ENCODE data around the gene GPR83. TPM values are rescaled to one million over a fixed set of nuclear protein-coding genes. Genes with fewer than 3 reads are reported as not detected.

GPR83 gene
- polyA plus RNA-seq, 2 of the 4 experiments (the other 2 are of a cell fraction) = 0.06 to 0.09 TPM

DNA sequence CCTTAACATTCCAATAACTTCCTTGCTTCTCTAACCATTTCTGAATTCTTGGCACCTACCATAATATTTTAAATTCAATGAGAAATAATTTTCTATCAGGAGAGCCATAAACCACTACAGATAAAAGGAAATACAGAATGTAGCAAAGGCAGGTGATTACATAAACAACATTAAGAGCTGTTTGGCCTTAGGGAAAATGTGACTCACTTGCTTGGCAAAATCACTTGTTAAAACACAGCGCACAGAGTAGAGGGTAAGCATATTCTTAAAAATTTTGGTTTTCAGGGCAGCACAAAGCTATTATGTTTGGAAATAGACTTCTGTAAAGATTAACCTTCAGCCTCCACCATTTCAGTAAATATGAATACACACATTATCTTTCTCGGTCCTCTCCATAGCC is 70.4 kb downstream of the GPR83 start (continued):
- TF ChIP-seq, protein P1, sequence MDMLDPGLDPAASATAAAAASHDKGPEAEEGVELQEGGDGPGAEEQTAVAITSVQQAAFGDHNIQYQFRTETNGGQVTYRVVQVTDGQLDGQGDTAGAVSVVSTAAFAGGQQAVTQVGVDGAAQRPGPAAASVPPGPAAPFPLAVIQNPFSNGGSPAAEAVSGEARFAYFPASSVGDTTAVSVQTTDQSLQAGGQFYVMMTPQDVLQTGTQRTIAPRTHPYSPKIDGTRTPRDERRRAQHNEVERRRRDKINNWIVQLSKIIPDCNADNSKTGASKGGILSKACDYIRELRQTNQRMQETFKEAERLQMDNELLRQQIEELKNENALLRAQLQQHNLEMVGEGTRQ (IDR thresholded peaks at IDR 0.05) = no peak
- no peak for TF ChIP-seq EP300 (IDR thresholded peaks at IDR 0.05)
- no peak for TF ChIP-seq KDM5A (IDR thresholded peaks at IDR 0.05)
- TF ChIP-seq KDM1A (IDR thresholded peaks at IDR 0.05; ENCODE audit: low read depth) = no peak
- no peak for TF ChIP-seq RAD21 (conservative IDR thresholded peaks at IDR 0.05 in 1 of 2, IDR thresholded peaks at IDR 0.05 in 1 of 2)
- no peak for TF ChIP-seq NR3C1 (IDR thresholded peaks at IDR 0.05)

DNA sequence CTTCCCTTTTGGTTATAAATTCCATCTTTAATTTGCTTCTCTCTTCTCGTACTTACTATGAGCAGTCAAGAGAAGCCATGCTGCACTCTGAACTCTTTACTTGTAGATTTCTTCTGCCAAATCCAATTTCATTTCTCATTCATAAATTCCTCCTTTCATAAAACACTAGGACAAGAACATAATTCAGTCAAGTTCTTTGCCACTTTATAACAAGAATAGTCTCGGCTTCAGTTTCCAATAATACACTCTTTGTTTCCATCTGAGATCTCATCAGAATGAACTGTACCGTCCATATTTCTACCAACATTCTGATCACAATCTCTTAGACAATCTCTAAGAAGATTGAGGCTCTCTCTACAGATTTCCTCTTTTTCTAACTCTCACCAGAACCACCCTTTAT is 71.7 kb downstream of the GPR83 start:
- ChIA-PET CTCF (no interaction called here), POLR2A (no interaction called here)
- FAIRE-seq = no peak
- DNase-seq (ENCODE audit: low read depth in 1 of 2, low spot score in 1 of 2) = no peak
- TF ChIP-seq SREBF2 (IDR thresholded peaks at IDR 0.05) = no peak
- TF ChIP-seq POLR2A (IDR thresholded peaks at IDR 0.05; ENCODE audit: low read length) = no peak
- TF ChIP-seq FOXS1 (CRISPR knock-in tag; IDR thresholded peaks at IDR 0.05) = no peak
- TF ChIP-seq PHF8 (IDR thresholded peaks at IDR 0.05; ENCODE audit: borderline replicate concordance, low read depth) = no peak
- no peak for TF ChIP-seq RCOR1 (IDR thresholded peaks at IDR 0.05; ENCODE audit: low read depth, low read length)
- TF ChIP-seq, protein P2, sequence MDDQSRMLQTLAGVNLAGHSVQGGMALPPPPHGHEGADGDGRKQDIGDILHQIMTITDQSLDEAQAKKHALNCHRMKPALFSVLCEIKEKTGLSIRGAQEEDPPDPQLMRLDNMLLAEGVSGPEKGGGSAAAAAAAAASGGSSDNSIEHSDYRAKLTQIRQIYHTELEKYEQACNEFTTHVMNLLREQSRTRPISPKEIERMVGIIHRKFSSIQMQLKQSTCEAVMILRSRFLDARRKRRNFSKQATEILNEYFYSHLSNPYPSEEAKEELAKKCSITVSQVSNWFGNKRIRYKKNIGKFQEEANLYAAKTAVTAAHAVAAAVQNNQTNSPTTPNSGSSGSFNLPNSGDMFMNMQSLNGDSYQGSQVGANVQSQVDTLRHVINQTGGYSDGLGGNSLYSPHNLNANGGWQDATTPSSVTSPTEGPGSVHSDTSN (IDR thresholded peaks at IDR 0.05) = no peak
- no peak for TF ChIP-seq KDM5A (IDR thresholded peaks at IDR 0.05)
- no peak for TF ChIP-seq CHD4 (IDR thresholded peaks at IDR 0.05; ENCODE audit: borderline replicate concordance)
- no peak for TF ChIP-seq JUN (IDR thresholded peaks at IDR 0.05)
- no peak for TF ChIP-seq JUNB (IDR thresholded peaks at IDR 0.05)
- TF ChIP-seq, protein P3, sequence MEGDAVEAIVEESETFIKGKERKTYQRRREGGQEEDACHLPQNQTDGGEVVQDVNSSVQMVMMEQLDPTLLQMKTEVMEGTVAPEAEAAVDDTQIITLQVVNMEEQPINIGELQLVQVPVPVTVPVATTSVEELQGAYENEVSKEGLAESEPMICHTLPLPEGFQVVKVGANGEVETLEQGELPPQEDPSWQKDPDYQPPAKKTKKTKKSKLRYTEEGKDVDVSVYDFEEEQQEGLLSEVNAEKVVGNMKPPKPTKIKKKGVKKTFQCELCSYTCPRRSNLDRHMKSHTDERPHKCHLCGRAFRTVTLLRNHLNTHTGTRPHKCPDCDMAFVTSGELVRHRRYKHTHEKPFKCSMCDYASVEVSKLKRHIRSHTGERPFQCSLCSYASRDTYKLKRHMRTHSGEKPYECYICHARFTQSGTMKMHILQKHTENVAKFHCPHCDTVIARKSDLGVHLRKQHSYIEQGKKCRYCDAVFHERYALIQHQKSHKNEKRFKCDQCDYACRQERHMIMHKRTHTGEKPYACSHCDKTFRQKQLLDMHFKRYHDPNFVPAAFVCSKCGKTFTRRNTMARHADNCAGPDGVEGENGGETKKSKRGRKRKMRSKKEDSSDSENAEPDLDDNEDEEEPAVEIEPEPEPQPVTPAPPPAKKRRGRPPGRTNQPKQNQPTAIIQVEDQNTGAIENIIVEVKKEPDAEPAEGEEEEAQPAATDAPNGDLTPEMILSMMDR (IDR thresholded peaks at IDR 0.05) = no peak
- TF ChIP-seq NR3C1 (IDR thresholded peaks at IDR 0.05) = no peak
- Histone ChIP-seq H3K4me3 (no peak overlapping the region), H3K4me2 (no peak overlapping the region), H3K4me1 (no peaks in the 10 kb centered on the region), H3K9me3 (no peaks in the 10 kb centered on the region), H3K27ac (no peak overlapping the region)
- no peak for ATAC-seq
- 70% methylated on average over 3 of the region's 3 CpGs for whole genome bisulfite sequencing (ENCODE audit: missing lambda C conversion rate)

DNA sequence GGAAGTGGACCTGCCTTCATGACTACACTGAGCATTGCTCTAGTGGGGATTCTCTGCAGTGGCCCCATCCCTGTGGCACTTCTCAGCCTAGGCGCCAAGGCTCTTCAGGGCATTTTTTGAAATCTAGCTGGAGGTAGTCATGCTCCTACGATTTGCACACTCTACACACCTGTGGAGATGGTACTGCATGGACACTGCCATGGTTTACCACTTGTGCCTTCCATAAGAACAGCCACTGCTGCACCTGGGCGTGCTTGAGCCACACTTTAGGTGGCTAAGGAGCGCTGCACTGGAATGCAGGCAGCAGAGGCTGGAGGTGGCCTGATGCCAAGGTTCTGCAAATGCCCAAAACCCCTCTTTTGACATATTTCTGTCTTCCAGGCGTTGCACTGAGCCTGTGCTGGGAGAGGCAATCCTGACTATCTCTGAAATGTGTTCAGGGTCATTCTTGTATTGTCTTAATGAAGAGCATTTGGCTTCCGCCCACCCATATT is 72.6 kb downstream of the GPR83 start:
- no peak for TF ChIP-seq EHMT2 (IDR thresholded peaks at IDR 0.05; ENCODE audit: low read depth)
- TF ChIP-seq ZSCAN20 (CRISPR knock-in tag; IDR thresholded peaks at IDR 0.05) = no peak
- no peak for TF ChIP-seq MYC (IDR thresholded peaks at IDR 0.05; ENCODE audit: borderline replicate concordance, low read length)
- no peak for TF ChIP-seq FOSB (CRISPR knock-in tag; IDR thresholded peaks at IDR 0.05)
- TF ChIP-seq MAZ (IDR thresholded peaks at IDR 0.05; ENCODE audit: borderline replicate concordance, low read depth, low read length) = no peak
- no peak for TF ChIP-seq RNF2 (IDR thresholded peaks at IDR 0.05; ENCODE audit: borderline replicate concordance, low read depth)
- no peak for TF ChIP-seq RARB (CRISPR knock-in tag; IDR thresholded peaks at IDR 0.05)
- no peak for DNase-seq (ENCODE audit: low read depth in 1 of 2, low spot score in 1 of 2)
- 37% methylated on average over 5 of the region's 6 CpGs for WGBS (ENCODE audit: missing lambda C conversion rate)
- H3K4me2 ChIP-seq = no peak overlapping the region
- H3K4me1 ChIP-seq = no peaks in the 10 kb centered on the region
- no peak overlapping the region for H3K27ac ChIP-seq
- no peak for FAIRE-seq
- no peak for ATAC-seq
- no peaks in the 10 kb centered on the region for H3K9me3 ChIP-seq
- CTCF ChIA-PET = no interaction called here
- POLR2A ChIA-PET = no interaction called here
- H3K4me3 ChIP-seq = no peak overlapping the region

Other genes with a start within 250 kb of the GPR83 start
- not detected in 2 replicates for gene IZUMO1R, start 96.8 kb downstream of the GPR83 start, polyA plus RNA-seq (2011; rRNA removed)
- gene IZUMO1R, start 96.8 kb downstream of the GPR83 start, polyA plus RNA-seq (2017; fragmentation: RNase III; extraction: RNeasy Plus Mini Kit Qiagen cat#74134 plus additional on column Dnase treatment) = not detected in 3 replicates
- 18.2 and 28.4 TPM in 2 replicates for gene MRE11, start 92.4 kb upstream of the GPR83 start, polyA plus RNA-seq (2011; rRNA removed)
- 19.2 to 23.2 TPM (median 21.1 TPM) in 3 replicates for gene MRE11, start 92.4 kb upstream of the GPR83 start, polyA plus RNA-seq (2017; fragmentation: RNase III; extraction: RNeasy Plus Mini Kit Qiagen cat#74134 plus additional on column Dnase treatment)
- 15.4 and 20.3 TPM in 2 replicates for gene ANKRD49, start 92.6 kb upstream of the GPR83 start, polyA plus RNA-seq (2011; rRNA removed)
- 7.4 to 9.7 TPM (median 9.6 TPM) in 3 replicates for gene ANKRD49, start 92.6 kb upstream of the GPR83 start, polyA plus RNA-seq (2017; fragmentation: RNase III; extraction: RNeasy Plus Mini Kit Qiagen cat#74134 plus additional on column Dnase treatment)
- gene C11orf97, start 111.0 kb upstream of the GPR83 start, polyA plus RNA-seq (2011; rRNA removed) = not detected in 2 replicates
- not detected in 3 replicates for gene C11orf97, start 111.0 kb upstream of the GPR83 start, polyA plus RNA-seq (2017; fragmentation: RNase III; extraction: RNeasy Plus Mini Kit Qiagen cat#74134 plus additional on column Dnase treatment)
- gene FUT4, start 142.5 kb upstream of the GPR83 start, polyA plus RNA-seq (2011; rRNA removed) = 1.7 and 1.8 TPM in 2 replicates
- gene FUT4, start 142.5 kb upstream of the GPR83 start, polyA plus RNA-seq (2017; fragmentation: RNase III; extraction: RNeasy Plus Mini Kit Qiagen cat#74134 plus additional on column Dnase treatment) = 1.6 TPM in 3 replicates
- 0.35 and 0.81 TPM in 2 replicates for gene PIWIL4, start 165.9 kb upstream of the GPR83 start, polyA plus RNA-seq (2011; rRNA removed)
- gene PIWIL4, start 165.9 kb upstream of the GPR83 start, polyA plus RNA-seq (2017; fragmentation: RNase III; extraction: RNeasy Plus Mini Kit Qiagen cat#74134 plus additional on column Dnase treatment) = 0.18 to 0.29 TPM (median 0.28 TPM) in 3 replicates

Measured in A549 (cell line).